ENCODE measurements around the gene FADS1.

DNA sequence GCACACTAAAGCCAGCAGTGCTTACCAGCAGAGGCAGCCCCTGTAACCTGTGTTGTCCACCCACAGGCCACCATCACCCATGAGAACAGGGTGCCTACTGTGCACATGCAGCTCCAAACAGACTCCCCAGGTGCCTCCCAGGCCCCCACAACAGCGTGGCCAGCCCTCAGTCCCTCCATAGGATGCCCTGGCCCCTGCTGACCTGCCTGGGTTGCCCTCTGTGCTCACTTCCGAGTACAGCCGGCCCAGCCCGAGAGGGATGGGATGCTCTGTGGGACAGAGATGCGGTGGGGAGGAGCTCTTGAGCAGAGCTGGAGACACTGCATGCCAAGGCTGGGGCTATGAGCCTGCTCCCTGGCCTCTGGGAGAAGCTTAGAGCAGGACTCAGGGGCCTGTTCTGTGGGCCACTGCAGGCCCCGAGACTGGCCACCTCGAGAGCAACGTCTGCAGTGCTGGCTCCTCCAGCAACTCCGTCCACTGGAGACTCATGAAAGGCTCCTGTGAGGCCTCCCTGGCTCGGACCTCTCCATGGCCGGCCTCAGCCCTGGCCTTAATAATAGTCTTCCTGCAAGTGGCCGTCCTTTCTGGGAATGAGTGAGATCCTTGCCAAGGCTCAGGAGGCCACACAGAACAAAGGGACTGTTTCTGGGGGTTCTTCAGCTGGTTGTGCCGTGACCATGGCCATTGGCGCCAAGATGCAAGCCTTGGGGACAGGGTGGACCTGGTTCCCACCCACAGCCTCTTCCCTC is 38.3 kb upstream of the FADS1 start:
- TF ChIP-seq POLR2A (IDR thresholded peaks at IDR 0.05; ENCODE audit: low read length) (no peak), GATA1 (IDR thresholded peaks at IDR 0.05; ENCODE audit: low read depth, low read length) (no peak)

Measured in erythroblast (primary cell).